HL-60 (cell line): ENCODE results near the gene PTTG1.

Experiments
- DNase-seq, 2 experiments: peaks; one replicate each; pipeline ENCODE4 v3.0.0-alpha.2; 2010 to 2020; ENCODE audit warnings: low read depth in 1 of 2, low spot score in 1 of 2
- H3K27ac ChIP-seq: fragments of 250-450 bp; sonication (Bioruptor Pico); replicated peaks from 2 replicates; pipeline ENCODE4 v1.5.1; 2020; ENCODE audit warnings: mild to moderate bottlenecking, moderate library complexity
- H3K27me3 ChIP-seq: fragments of 250-450 bp; sonication (Bioruptor Pico); 2 replicates; pipeline ENCODE4 v1.5.1; 2021; ENCODE audit warnings: mild to moderate bottlenecking, moderate library complexity; ENCODE audit not compliant: insufficient read depth, poor library complexity, severe bottlenecking
- H3K4me3 ChIP-seq: replicated peaks from 2 replicates; pipeline ENCODE4 v1.5.1; 2011; ENCODE audit warnings: mild to moderate bottlenecking, control low read depth, low read length; ENCODE audit not compliant: insufficient read depth
- GABPA ChIP-seq: IDR thresholded peaks from 2 replicates; pipeline ENCODE4 v1.6.1; 2012; ENCODE audit warnings: low read depth
- POLR2AphosphoS5 ChIP-seq: IDR thresholded peaks from 2 replicates; pipeline ENCODE4 v1.6.1; 2012; ENCODE audit warnings: low read depth
- SPI1 ChIP-seq: IDR thresholded peaks from 2 replicates; pipeline ENCODE4 v1.6.1; 2012; ENCODE audit warnings: low read depth, mild to moderate bottlenecking, borderline replicate concordance
- TF ChIP-seq, protein P1 (sequence below): IDR thresholded peaks from one replicate; pipeline ENCODE4 v1.5.1; 2011; ENCODE audit warnings: low read length, control low read depth, inconsistent platforms; ENCODE audit not compliant: insufficient read depth
- TF ChIP-seq, protein P2 (sequence below): IDR thresholded peaks from 2 replicates; pipeline ENCODE4 v1.6.1; 2012; ENCODE audit warnings: low read depth; ENCODE audit not compliant: insufficient replicate concordance

PTTG1 gene

DNA sequence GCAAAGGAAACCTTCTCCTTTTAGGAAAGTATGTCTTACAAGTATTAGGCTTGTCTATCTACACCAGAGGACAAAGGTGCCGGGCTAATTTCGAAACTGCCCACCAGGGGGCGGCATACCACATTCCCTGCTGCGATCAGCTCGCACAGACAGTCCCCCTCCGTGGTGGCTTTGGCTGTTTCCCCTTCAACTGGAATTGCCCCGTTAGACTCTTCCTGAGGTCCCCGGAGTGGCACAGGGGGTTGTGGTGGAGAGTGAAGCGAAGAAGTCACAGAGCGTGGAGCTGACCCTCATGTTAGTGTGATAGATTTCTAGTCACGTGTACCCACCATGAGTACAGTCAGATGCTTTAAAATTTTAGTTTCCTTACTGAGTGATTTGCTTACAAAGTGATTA, 17.5 kb downstream of the PTTG1 start:
- TF ChIP-seq GABPA = no peak
- TF ChIP-seq, protein P1, sequence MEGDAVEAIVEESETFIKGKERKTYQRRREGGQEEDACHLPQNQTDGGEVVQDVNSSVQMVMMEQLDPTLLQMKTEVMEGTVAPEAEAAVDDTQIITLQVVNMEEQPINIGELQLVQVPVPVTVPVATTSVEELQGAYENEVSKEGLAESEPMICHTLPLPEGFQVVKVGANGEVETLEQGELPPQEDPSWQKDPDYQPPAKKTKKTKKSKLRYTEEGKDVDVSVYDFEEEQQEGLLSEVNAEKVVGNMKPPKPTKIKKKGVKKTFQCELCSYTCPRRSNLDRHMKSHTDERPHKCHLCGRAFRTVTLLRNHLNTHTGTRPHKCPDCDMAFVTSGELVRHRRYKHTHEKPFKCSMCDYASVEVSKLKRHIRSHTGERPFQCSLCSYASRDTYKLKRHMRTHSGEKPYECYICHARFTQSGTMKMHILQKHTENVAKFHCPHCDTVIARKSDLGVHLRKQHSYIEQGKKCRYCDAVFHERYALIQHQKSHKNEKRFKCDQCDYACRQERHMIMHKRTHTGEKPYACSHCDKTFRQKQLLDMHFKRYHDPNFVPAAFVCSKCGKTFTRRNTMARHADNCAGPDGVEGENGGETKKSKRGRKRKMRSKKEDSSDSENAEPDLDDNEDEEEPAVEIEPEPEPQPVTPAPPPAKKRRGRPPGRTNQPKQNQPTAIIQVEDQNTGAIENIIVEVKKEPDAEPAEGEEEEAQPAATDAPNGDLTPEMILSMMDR = peak; percentile 92
- H3K27ac ChIP-seq = no peak overlapping the region; the same call in 1 of the 2 replicates
- peak in 1 of 2 experiments; percentile 80 for DNase-seq
- peak overlapping the region; percentile 45 for H3K4me3 ChIP-seq
- no peaks in the 10 kb centered on the region for H3K27me3 ChIP-seq

DNA sequence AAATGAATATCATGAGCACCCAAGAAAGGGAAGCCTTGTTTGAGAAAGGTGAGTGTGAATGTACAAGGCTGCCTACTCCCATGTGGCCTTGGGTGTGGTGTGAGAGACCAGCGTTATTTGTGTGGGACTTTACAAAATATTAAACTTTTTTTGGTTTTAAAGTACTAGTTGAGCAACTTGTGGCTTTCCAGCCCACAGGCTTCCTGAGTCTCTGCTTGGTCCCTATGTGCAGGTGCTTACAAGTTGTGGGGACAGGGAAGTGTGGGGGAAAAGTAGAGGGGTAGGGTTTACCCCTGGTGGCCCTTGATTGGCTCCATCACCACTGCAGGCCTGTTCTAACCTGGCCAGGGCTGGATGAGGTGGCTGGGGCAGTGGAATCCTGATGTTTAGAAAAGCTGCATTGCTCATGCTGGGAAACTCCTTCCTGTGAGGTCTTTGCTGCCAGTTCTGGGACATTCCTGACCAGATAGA, 19.7 kb downstream of the PTTG1 start:
- H3K4me3 ChIP-seq = no peak overlapping the region
- DNase-seq = peak in 1 of 2 experiments; percentile 17
- TF ChIP-seq SPI1 (no peak), POLR2AphosphoS5 (no peak), GABPA (no peak)
- TF ChIP-seq, protein P2, sequence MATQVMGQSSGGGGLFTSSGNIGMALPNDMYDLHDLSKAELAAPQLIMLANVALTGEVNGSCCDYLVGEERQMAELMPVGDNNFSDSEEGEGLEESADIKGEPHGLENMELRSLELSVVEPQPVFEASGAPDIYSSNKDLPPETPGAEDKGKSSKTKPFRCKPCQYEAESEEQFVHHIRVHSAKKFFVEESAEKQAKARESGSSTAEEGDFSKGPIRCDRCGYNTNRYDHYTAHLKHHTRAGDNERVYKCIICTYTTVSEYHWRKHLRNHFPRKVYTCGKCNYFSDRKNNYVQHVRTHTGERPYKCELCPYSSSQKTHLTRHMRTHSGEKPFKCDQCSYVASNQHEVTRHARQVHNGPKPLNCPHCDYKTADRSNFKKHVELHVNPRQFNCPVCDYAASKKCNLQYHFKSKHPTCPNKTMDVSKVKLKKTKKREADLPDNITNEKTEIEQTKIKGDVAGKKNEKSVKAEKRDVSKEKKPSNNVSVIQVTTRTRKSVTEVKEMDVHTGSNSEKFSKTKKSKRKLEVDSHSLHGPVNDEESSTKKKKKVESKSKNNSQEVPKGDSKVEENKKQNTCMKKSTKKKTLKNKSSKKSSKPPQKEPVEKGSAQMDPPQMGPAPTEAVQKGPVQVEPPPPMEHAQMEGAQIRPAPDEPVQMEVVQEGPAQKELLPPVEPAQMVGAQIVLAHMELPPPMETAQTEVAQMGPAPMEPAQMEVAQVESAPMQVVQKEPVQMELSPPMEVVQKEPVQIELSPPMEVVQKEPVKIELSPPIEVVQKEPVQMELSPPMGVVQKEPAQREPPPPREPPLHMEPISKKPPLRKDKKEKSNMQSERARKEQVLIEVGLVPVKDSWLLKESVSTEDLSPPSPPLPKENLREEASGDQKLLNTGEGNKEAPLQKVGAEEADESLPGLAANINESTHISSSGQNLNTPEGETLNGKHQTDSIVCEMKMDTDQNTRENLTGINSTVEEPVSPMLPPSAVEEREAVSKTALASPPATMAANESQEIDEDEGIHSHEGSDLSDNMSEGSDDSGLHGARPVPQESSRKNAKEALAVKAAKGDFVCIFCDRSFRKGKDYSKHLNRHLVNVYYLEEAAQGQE = no peak
- TF ChIP-seq, protein P1 = no peak

DNA sequence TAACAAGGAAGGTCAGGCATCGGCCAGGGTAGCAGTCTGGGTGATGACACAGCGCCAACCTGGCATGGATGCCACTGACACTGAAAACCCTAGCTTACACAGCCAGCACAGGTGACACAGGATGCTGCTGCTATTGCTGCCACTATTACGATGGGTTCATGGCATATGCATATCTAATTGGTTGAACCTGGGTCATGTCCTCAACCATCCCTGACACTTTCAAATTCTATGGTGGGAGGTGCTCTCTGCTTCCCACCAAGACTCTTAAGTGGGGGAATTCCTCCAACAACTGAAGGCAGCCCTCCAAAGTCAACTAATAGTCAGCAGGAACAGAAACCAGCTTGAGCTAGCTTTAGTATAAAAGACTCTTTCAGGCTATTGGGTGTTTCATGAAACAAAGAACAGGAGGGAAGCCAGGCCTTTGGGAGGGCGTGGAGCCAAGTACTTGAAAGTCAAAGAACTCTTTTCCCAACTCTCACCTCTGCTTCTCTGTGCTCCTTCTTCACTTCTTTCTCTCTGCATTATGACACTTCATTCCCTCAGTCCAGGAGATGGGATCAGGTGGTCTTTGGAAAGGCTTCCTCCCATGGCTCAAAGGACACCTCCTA, 21.3 kb downstream of the PTTG1 start:
- H3K27ac ChIP-seq = no peak overlapping the region
- no peak overlapping the region for H3K4me3 ChIP-seq
- no peaks in the 10 kb centered on the region for H3K27me3 ChIP-seq
- TF ChIP-seq, protein P2 = no peak
- no peak for TF ChIP-seq SPI1
- TF ChIP-seq GABPA = no peak
- TF ChIP-seq, protein P1 = no peak
- TF ChIP-seq POLR2AphosphoS5 = no peak
- no peak for DNase-seq

More for the DNA sequence above, 19.7 kb downstream of the PTTG1 start:
- H3K27ac ChIP-seq = no peak overlapping the region
- H3K27me3 ChIP-seq = no peaks in the 10 kb centered on the region

DNA sequence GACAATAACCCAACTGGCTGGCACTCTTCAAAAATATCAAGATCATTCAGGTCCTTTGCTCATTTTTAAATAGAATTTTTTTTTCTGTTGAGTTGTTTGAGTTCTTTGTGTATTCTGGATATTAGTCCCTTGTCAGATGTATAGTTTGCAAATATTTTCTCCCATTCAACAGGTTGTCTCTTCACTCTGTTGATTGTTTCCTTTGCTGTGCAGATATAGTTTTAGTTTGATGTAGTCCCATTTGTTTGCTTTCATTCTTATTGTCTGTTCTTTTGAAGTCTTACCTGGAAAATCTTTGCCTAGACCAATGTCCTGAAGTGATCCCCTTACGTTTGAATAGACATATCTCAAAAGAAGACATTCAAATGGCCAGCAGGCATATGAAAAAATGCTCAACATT, 22.8 kb downstream of the PTTG1 start:
- TF ChIP-seq POLR2AphosphoS5 (no peak), SPI1 (no peak), GABPA (no peak)
- TF ChIP-seq, protein P1 = no peak
- TF ChIP-seq, protein P2 = no peak
- DNase-seq = no peak
- no peak overlapping the region for H3K27ac ChIP-seq
- no peaks in the 10 kb centered on the region for H3K27me3 ChIP-seq
- H3K4me3 ChIP-seq = no peak overlapping the region
